Left hindlimb (tissue), 1 donor: ENCODE results near the gene MROH9.
A peak's percentile ranks its signal among the peaks of the same experiment; 100 is the strongest.
"Not testable (repeated sequence)": the region's sequence is repeated elsewhere in the genome, so short reads cannot be mapped to it uniquely, and the experiment has no call there.

Experiments
- DNase-seq: peaks from one replicate; pipeline ENCODE4 v3.0.0-alpha.2; 2018

The MROH9 gene, protein sequence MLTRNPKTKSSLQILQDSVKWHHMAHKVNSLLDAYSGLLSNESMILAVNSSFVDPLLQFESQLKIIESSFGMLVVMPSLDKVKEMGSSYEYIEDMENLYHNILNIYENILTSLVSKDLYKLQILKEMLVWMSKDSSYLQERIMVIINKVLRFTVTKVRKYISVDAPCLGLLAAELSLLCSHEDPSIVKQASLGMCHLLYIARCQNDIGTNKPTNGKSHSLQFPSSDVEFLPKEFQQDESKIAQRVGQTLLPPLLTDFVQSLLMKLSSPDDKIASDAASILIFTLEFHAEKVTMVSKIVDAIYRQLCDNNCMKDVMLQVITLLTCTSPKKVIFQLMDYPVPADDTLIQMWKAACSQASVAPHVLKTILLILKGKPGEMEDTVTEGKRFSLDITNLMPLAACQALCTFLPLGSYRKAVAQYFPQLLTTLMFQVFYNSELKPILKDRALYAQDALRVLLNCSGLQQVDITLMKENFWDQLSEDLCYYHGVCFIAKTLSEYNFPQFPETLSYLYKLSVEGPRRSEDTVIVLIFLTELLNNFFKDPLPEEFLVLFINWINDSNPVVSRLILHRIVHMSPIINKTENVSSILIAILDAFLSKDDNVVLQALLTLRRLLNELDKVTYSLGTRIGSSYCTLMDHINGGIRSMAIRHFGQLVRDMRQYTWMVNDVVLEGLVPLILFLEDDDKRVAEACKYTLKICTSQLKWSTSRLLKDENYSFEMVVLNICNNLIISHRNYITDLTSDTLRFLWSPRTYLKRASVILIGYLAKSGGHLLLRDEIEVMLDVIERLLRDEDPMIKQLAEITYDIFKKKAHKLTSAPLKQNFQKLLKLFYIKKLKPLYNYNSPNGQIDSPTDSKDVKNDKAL

DNA sequence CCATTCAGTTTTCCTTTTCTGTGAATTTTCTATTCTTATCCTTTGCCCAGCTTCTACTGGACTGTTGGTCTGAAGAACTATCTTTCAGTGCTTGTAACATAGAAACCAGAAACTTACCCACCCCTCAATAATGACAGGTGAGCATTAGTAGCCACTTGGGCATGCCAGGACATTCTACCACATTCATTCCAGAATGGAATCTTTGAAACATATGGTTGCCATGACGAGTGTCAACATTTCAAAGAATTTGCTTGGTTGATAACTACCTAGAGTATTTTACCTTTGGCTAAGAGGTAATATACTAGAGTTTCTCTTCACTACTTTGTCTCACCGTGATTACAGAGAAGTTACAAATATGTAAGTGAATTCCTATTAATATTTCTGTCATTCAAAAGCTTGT is at the start of gene MROH9:
Gene MROH9 (plus strand): TSS at position 304 of the 400 bp plus-strand sequence. CDS start 10,023 bp downstream, outside the sequence.
- DNase-seq, result no peak

DNA sequence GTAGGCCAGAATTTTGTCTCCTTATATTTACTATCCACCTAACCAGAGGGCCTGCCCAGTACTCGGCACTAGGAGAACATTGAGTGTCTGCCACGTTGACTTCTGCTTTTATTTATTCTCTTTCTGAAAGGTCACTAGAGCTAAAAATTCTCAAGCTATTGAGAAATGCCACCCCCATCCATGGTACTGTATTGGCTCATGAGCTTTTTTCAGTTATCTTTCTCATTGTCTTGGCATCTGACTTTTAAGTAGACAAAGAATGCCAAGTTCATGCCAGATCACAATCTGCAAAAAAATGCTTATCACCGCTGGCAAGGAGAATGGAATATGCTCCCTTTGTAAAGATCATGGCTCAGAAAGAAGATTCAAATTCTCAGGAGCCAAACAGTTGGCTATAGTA is 49.8 kb upstream of the MROH9 start:
- DNase-seq, result no peak

DNA sequence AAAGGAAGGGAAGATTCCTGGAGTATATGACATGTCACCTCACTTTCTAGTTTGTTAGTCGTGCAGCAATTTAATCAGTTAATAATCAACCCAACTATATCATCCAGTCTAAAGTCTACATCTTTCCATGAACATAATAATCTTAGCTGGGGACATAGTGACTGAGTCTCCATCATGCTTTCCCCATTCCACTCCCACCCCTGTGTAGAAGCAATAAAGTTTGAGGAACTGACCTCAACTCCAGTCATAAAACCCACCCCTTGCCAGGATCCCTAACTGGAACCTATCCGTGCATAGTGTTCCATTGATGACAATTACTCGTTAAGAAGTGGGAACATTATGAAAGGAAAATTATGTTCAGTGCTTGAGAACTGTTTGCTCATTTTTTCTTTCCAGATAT is 48.9 kb upstream of the MROH9 start:
- no peak for DNase-seq

DNA sequence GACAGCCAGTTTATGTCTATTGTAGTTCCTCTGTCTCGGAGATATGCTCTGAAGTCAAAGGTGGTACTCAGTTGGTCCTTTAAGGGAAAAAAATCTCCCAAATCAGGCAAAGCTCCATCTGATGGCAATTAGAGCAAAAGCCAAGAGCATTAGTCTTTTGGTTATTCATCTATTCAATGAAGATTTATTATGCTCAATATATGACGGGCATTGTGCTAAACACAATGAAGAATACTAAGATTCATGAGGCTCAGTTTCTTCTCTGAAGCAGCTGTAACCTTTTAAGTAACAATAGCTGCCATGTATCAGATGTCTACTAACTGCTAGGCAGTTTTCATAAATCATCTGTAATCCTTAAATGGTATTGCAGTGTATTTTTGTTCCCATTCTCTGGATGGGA is 47.6 kb upstream of the MROH9 start:
- DNase-seq, result no peak

DNA sequence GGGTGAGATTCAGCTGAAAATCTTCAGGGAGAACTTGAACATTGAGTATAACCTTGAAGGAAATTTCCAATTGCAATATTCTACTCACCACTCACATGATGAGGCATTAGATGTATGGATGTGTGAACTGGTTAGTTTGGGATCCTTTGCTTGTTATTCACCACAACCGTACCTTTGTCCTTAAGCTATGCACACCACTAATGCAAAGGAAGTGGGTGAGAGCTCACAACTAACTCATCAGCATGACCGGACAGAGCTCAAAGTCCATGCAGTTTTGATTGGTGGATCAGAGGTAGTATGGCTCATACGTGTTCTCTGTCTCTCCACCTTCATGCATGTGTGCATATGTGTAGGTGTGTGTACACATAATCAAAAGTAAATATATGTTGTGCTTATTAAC is 43.5 kb upstream of the MROH9 start:
- DNase-seq, result no peak

DNA sequence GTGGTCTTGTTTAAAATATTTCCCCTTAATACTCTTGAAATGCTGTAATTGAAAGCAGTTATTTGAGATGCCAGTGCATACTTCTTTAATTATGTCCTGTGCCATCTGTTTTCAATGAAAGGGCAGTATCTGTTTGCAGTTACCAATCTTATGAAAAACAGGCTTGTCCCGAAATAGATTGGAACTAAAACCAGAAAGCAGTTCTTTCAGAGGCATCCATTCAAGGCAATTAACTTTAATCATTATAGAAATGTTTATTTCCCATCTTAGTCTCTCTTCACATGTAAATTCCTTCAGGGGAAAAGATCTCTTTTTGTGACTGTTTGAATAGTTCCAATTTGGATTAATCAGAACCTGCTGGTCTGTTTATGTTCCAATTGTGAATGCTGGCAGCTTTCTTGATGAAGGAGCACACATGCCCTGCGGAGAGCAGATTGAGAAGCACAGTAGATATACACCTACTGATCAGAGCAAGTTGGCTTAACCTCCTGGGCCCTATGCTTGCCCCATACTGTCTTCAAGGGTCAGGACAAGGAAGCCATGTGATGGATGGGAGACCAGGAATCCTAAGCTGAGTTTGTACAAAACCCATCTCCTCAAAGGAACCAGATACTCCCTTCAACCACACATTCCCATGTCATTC is 41.6 kb upstream of the MROH9 start:
- no peak for DNase-seq

DNA sequence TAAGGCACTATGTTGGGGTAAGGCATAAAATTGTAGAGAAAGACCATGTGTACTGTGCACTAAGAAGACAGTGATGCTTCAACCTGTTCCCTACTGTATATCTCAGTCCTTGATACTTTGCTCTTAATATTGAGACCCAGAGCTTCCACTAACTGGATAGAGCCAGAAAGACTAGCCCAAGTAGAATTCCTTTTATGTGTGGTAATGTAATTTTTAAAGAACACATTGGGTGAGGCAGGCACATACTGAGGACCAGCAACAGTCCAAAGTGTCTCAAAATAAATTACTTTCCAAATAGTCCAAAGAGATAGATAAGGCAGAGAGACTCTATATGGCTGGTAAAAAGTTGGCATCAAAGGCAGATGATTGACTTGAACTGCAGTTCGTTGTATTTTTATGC is 31.4 kb upstream of the MROH9 start:
- DNase-seq, result no peak

DNA sequence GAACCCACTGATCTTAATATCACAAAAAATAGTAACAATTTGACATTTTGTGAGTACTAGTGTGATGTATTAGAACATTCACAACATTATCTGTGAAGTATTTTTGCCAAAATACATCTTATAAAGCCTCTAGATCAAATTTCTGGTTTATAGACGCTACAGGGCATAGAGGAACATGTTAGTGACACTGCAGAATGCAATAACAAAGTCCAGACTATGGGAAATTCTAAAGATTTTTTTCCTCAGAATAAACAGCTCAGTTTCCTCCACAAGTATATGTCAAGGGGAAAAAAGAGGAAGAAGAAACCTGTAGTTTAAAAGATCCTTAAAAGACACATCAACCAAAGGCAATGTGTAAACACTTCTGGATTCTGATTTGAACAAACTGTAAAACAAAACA is 26.4 kb upstream of the MROH9 start:
- no peak for DNase-seq

DNA sequence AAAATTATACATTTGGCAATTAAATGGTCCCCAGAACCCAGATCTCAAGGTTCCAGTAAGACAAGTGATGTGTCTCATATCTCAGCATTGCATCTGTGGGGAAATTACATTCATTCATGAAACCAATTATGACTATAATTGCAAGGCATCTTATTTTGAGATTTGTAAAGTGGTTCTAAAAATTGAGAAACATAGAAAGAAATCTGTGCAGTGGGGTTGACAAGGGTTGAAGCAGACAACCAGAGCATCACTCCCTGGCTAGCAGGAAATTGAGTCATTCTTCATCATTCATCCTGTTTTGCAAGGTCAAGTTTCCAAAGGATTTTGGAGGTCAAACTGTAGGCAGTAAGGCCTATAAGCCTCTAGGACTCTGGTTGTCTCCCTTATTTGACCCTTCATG is 25.1 kb upstream of the MROH9 start:
- no peak for DNase-seq

DNA sequence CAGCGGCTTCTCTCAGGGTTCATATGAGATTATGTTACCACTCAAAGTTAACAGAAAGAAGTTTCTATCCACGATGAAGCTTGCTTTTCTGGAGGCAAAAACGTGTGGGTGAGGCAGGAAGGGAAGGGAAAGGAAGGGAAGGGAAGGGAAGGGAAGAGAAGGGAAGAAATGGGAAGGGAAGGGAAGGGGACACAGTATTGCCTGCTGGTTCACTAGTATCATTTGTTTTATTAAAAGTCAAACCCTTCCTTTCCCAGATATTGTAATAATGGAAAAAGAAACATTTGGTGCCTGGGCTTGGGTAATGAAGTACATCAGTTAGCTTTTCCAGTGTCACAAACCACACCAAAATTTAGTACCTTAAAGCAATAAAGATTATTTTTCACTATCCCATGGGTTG is 18.0 kb upstream of the MROH9 start:
- no peak for DNase-seq

DNA sequence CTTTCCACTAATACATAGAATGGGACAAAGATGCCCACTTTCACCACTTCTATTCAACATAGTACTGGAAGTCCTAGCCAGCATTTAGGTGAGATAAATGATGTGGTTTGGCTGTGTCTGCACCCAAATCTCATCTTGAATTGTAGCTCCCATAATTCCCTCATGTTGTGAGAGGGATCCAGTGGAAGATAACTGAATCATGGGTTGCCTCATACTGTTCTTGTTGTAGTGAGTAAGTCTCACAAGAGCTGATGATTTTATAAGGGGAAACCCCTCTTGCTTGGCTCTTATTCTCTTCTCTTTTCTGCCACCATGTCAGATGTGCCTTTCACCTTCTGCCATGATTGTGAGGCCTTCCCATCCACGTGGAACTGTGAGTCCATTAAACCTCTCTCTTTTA is 10.7 kb upstream of the MROH9 start:
- not testable (repeated sequence) for DNase-seq

DNA sequence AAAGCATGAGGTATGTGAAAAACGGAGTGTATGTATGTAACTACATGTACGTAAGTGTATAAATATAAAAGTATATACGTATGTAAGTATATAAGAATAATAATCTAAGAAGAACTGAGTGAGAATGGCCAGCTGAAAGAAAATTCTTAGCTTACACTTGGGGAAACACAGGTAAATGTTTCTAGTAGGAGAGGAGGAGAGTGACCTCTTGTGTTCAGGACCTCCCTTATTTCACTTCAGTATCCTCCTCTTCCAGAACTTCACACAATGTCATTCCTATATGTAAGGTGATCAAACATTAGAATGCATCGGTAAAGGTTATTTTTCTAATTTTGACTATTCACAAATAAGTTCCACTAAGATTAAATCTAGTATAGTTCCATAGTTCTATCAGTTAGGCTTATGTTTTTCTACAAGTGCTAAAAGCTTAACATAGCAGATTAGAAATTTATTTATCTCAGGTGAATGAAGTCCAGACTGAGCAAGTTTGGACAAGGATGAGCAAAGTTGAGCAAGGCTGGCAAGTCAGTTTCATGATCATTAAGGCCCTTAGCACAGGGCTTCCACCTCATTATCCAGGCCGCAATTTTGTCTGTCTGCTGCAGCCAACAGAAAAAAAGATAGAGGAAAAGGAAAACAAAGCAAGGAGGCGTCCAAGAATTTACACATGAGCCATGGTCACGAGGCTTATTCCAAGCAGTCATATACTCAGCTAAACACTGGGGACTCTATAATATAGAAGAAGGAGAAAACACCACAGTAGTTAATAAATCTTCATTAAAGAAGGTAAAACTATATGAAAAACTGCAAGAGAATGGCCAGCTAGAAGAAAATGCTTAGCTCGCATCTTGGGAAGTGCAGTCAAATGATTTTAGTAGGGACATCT is 7.1 kb upstream of the MROH9 start:
- DNase-seq, result no peak

DNA sequence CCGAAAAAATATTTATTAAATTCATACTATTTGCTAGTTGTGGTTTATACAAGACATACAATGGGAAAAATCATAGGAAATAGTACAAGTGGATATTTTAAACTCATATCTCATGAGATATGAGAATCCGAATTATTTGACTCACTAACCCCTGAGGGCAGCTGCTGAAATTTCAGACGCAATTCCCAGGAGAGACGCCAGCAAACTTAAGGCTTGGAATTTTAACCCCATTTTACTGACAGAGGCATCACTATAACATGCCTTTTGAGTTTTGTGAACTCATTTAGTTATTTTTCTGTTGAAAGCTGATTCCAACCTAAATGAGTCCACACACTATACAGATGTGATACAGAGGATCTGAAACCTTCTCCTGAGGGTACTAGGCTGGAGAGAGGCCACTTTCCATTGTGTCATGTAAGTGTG is 5.9 kb upstream of the MROH9 start:
- DNase-seq, result no peak

DNA sequence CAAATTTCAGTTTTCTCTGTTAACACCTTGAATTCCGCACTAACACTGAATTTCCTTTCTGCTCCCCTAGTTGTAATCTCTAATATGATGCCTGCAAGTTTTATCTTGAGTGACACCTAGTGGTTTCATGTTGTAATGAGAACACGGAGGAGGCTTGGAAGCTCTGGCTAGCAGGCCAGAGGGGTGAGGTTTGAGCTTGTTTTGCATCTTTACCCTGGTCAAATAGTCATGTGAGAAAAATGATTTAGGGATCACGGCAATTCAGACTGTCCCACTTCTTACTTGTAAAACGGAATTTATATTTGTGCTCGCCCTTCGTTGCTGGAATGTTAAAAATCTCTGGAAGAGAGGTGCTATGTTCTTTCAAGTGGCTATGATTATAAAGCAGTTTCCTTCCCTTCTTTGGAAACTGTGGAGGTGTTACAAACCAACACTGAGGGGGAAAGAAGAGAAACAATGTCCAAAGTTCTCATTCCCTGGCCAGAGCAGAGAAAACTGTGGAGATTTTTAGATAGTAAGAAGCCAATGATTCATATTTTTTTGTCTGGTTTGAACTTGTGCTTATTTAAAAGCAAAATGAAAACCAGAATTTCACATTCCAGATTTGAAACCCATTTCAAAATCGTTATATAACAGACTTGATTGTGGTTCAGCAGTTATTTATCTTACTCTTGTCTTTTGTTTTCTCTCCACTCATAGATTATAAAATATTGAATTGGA is 5.3 kb upstream of the MROH9 start:
- DNase-seq, result peak; percentile 40

DNA sequence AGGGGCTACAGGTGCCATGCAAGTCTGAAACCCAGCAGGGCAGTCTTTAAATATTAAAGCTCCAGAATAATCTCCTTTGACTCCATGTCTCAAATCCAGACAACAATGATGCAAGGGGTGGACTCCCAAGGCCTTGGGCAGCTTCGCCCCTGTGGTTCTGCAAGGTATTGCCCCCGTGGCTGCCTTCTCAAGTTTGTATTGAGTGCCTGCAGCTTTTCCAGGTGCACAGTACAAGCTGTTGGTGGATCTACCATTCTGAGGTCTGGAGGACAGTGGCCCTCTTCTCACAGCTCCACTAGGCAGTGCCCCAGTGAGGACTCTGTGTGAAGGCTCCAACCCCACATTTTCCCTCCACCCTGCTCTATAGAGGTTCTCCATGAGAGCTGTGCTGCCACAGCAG is 3.7 kb upstream of the MROH9 start:
- no peak for DNase-seq

DNA sequence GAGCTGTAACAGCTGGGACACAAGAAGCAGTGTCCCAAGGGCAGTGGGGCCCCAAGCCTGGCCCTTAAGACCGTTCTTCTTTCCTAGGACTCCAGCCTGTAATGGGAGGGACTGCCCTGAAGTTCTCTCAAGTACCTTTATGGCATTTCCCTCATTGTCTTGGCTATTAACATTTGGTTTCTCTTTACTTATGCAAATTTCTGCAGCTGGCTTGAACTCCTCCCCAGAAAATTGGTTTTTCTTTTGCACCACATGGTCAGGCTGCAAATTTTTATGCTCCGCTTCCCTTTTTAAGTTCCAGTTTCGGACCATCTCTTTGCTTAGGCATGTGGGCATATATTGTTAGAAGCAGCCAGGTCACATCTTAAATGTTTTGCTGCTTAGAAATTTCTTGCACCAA is 3.1 kb upstream of the MROH9 start:
- no peak for DNase-seq

DNA sequence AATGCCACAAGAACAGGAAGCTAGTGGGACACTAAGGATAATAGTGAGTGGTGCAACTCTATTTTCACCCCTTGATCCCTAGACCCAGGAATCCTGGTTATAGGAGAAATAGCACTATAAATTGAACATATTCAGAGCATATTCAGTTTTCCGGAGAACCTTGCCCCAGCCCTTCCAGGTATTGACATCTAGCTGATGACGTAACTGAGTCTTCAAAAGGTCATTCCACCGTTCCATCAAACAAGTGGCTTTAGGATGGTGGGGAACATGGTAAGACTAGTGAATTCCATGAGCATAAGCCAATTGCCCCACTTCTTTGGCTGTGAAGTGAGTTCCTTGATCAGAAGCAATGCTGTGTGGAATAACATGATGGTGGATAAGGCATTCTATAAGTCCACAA is 2.9 kb downstream of the MROH9 start:
- no peak for DNase-seq

DNA sequence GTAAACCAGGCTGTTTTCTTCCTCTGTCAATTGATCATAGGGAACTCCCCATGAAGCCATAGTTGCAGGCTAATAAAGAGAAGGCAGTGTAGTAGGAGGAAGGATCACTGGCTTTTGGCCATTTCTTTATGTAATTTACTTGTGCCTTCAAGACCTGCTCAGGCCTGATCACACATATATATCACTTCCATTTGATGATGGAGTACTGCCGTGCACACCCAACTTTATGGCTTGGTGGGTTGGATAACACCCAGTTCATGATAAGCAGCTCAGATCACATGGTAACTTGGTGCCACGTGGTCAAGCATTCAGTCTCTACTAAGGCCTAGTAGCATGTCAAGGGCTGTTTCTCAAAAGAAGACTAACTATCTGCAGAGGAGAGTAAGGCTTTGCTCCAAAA is 4.1 kb downstream of the MROH9 start:
- DNase-seq, result no peak

DNA sequence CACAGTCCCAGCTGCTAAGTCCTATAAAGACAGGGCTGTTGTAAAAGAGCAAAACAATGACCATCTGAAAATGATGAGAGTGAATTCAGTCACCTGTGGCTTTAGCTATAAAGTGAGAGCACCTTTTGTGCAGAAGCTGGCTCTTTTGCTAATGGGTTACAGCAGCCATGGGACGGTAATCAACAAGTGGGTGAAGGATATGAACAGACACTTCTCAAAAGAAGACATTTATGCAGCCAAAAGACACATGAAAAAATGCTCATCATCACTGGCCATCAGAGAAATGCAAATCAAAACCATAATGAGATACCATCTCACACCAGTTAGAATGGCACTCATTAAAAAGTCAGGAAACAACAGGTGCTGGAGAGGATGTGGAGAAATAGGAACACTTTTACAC is 16.4 kb downstream of the MROH9 start:
- not testable (repeated sequence) for DNase-seq

DNA sequence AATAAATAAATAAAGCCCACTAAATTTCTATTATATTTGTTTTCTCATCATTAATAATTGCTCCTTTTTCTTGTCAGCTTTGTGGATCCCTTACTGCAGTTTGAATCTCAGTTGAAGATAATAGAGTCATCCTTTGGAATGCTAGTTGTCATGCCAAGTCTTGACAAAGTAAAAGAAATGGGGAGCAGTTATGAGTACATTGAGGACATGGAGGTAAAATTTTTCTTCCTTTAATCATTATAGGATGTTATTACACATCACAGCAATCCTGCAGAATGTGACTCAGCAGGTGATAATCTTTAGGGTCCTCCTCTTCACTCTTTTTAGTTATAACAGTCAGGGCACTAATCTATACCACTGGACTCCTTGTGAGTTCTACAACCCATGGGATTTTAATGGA is 24.1 kb downstream of the MROH9 start:
- no peak for DNase-seq

DNA sequence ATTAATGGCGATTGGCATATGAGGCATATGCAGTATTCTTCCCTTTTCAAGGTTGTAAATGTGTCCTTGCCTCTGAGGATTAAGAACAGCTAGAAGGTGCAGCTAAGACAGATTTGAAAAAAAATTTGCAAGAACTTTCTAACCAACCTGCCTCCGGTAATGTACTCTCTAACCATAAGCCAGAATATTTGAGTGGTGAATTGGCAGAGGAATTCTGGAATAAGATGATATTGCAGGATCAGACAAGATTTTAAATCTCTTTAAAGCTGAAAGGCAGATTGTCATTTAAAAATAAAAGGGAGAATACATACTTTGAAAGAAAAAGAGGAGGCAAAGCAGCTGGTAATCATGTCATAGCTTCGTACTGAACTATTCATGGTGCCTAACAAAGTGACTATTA is 29.2 kb downstream of the MROH9 start:
- DNase-seq, result no peak
